Epithelial cell of esophagus (primary cell): Measurements from ENCODE around the gene PIAS4.
A peak's percentile ranks its signal among the peaks of the same experiment; 100 is the strongest.

Experiments used
- DNase-seq: peaks from one replicate; pipeline ENCODE4 v3.0.0; 2010; ENCODE audit warnings: low read depth
- H3K4me3 ChIP-seq: 2 replicates; pipeline ENCODE4 v1.5.1; 2011; ENCODE audit warnings: mild to moderate bottlenecking, low read length, control low read depth
- CTCF ChIP-seq: IDR thresholded peaks from 2 replicates; pipeline ENCODE4 v1.5.1; 2011; ENCODE audit warnings: low read depth, mild to moderate bottlenecking, low read length, control low read depth, inconsistent platforms; ENCODE audit not compliant: insufficient read depth; ENCODE audit errors: missing control alignments

The PIAS4 gene

GRCh38 chr19:3970808-3971598 lies 36.5 kb upstream of the PIAS4 start, which contains the start of gene DAPK3:
Gene DAPK3, minus strand, starts transcription at chr19:3971099. Its CDS starts 1,364 bp downstream, at chr19:3969735.
- TF ChIP-seq CTCF, result no peak
- DNase-seq, result peak; percentile 99
- H3K4me3 ChIP-seq, result peak within 1 kb of the TSS; percentile 92

DNA sequence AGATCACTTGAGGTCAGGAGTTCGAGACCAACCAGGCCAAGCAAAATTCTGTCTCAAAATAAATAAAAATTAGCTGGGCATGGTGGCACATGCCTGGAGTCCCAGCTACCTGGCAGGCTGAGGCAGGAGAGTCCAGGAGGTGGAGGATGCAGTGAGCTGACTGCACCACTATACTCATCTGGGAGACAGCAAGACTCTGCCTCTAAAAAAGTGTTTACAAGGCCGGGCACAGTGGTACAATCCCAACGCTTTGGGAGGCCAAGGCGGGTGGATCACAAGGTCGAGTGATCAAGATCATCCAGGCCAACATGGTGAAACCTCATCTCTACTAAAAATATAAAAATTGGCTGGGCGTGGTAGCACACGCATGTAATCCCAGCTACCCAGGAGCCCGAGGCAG lies 32.4 kb upstream of the PIAS4 start:
- TF ChIP-seq CTCF, result no peak
- H3K4me3 ChIP-seq, result no peak overlapping the region
- no peak for DNase-seq

GRCh38 chr19:3975637-3976087 lies 31.9 kb upstream of the PIAS4 start:
- no peak overlapping the region for H3K4me3 ChIP-seq
- TF ChIP-seq CTCF, result no peak

GRCh38 chr19:3976495-3977241 lies 30.9 kb upstream of the PIAS4 start:
- TF ChIP-seq CTCF, result no peak
- DNase-seq, result no peak
- no peak overlapping the region for H3K4me3 ChIP-seq

More at GRCh38 chr19:3975637-3976087, 31.9 kb upstream of the PIAS4 start:
- DNase-seq, result no peak

GRCh38 chr19:3977242-3978143 lies 30.0 kb upstream of the PIAS4 start:
- no peak overlapping the region for H3K4me3 ChIP-seq
- DNase-seq, result no peak
- no peak for TF ChIP-seq CTCF

DNA sequence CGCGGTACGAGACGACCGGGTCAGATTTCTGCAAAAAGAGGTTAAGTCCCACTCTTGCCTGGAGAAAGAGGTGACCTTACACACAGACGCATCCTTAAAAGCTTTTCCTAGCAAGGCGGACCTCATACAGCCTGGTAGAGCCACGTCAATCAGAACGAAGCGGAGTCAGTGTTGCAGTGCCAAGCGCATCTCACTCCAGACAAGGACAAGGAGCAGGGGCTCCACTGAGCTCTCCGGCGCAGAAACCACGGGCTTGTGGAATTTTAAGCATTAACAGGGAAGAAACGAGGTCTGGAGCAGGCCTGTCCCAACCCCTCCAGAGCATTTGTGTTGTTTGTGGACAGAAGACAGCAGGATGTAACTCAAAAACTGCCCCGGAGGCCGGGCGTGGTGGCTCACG lies 29.4 kb upstream of the PIAS4 start:
- TF ChIP-seq CTCF, result no peak
- H3K4me3 ChIP-seq, result no peak overlapping the region
- no peak for DNase-seq
